ENCODE results near the gene EMP2.

DNA sequence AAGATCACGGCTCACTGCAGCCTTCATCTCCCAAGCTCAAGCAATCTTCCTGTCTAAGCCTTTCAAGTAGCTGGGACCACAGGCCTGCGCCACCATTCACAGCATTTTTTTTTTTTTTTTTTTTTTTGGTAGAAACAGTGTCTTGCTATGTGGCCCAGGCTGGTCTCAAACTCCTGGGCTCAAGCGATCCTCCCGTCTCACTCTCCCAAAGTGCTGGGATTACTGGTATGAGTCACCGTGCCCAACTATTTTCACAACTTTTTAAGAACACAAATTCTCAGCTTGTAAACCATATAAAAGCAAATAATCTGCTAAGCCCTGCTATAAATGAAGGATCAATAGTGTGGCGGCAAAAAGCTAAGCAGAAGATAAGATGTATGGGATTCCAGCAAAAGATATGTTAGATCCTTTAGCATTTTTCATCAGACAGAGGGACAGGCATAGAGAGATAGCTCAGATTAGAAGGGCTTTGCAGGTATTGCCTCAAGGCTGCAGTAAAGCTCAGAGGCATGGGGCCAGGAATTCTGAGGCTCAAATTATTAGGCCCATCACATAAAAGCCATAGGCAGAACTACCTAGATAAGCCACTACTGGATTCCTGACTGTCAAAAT is 55.1 kb downstream of the EMP2 start:
- TF ChIP-seq EZH2phosphoT487 (IDR thresholded peaks at IDR 0.05; ENCODE audit: borderline replicate concordance, low read depth, low read length), result no peak
- TF ChIP-seq, protein P1, sequence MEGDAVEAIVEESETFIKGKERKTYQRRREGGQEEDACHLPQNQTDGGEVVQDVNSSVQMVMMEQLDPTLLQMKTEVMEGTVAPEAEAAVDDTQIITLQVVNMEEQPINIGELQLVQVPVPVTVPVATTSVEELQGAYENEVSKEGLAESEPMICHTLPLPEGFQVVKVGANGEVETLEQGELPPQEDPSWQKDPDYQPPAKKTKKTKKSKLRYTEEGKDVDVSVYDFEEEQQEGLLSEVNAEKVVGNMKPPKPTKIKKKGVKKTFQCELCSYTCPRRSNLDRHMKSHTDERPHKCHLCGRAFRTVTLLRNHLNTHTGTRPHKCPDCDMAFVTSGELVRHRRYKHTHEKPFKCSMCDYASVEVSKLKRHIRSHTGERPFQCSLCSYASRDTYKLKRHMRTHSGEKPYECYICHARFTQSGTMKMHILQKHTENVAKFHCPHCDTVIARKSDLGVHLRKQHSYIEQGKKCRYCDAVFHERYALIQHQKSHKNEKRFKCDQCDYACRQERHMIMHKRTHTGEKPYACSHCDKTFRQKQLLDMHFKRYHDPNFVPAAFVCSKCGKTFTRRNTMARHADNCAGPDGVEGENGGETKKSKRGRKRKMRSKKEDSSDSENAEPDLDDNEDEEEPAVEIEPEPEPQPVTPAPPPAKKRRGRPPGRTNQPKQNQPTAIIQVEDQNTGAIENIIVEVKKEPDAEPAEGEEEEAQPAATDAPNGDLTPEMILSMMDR (conservative IDR thresholded peaks at IDR 0.05; ENCODE audit: low read length), result no peak

All from OCI-LY7 (cell line).